Measurements from ENCODE around the gene DHRS3. TPM values are rescaled to one million over a fixed set of nuclear protein-coding genes. Genes with fewer than 3 reads are reported as not detected.

Gene DHRS3
- total and polyA plus RNA-seq, 2 donors (not counting 3 experiments of a cell fraction or from before 2014, with no cell fraction given), result 54.3 to 75.2 TPM

GRCh38 chr1:12629511-12629956 lies 11.5 kb upstream of the DHRS3 start:
- Histone ChIP-seq H3K4me3 (replicated peaks in 1 of 3; ENCODE audit: insufficient read depth in 1 of 3, low read depth in 1 of 3, low read length in 3 of 3) (no peak overlapping the region), H4K20me1 (replicated peaks; ENCODE audit: control insufficient read depth, extremely low read depth, insufficient read depth, low read length) (no peaks in the 10 kb centered on the region), H3K79me2 (ENCODE audit: control insufficient read depth, insufficient read depth, low read length) (no peaks in the 10 kb centered on the region), H3K4me2 (ENCODE audit: insufficient read depth, low read length) (no peak overlapping the region), H3K27me3 (ENCODE audit: control insufficient read depth in 2 of 2, insufficient read depth in 2 of 2, low read length in 2 of 2) (peaks cover 0 to 2% of the 10 kb centered on the region in 2 experiments), H3K4me1 (ENCODE audit: control insufficient read depth, extremely low read depth, insufficient read depth, low read length) (peaks cover 3% of the 10 kb centered on the region), H3K9me1 (replicated peaks; ENCODE audit: control insufficient read depth, extremely low read depth, insufficient read depth, low read length) (no peaks in the 10 kb centered on the region), H3K27ac (ENCODE audit: insufficient read depth, low read depth, low read length) (no peak overlapping the region), H2AFZ (ENCODE audit: low read depth, low read length) (no peak overlapping the region), H3K9ac (replicated peaks; ENCODE audit: extremely low read depth, insufficient read depth, low read length) (no peak overlapping the region), H3K9me3 (replicated peaks; ENCODE audit: control insufficient read depth, insufficient read depth, low read length) (no peaks in the 10 kb centered on the region), H3K36me3 (ENCODE audit: control insufficient read depth in 2 of 2, extremely low read depth in 1 of 2, insufficient read depth in 2 of 2, low read length in 2 of 2) (no peaks in the 10 kb centered on the region)
- CTCF ChIA-PET, result interaction anchor here (0.7 to 3.7 kb wide), 3 partner anchors 9 to 30 kb away, joined by 3 to 16 read pairs (median 4); no protein-coding TSS in a partner anchor
- TF ChIP-seq FOS (IDR thresholded peaks at IDR 0.05; ENCODE audit: borderline replicate concordance, insufficient read depth, low read length), result no peak
- TF ChIP-seq EZH2 (IDR thresholded peaks at IDR 0.05; ENCODE audit: borderline replicate concordance, low read depth, low read length, severe bottlenecking), result no peak
- no peak for TF ChIP-seq GATA2 (IDR thresholded peaks at IDR 0.05; ENCODE audit: insufficient read depth, insufficient read length, low read depth, low read length)
- TF ChIP-seq POLR2A (IDR thresholded peaks at IDR 0.05; ENCODE audit: low read depth, low read length), result no peak
- no peak for TF ChIP-seq CTCF (IDR thresholded peaks at IDR 0.05; ENCODE audit: extremely low read depth in 1 of 2, insufficient read depth in 1 of 2, low read depth in 1 of 2, low read length in 2 of 2)
- no peak for TF ChIP-seq POLR2AphosphoS5 (IDR thresholded peaks at IDR 0.05; ENCODE audit: insufficient read depth, low read depth, low read length)
- no peak for TF ChIP-seq MYC (IDR thresholded peaks at IDR 0.05; ENCODE audit: low read depth, low read length)
- no peak for TF ChIP-seq JUN (IDR thresholded peaks at IDR 0.05; ENCODE audit: borderline replicate concordance, insufficient read depth, insufficient read length, low read depth)
- no peak for TF ChIP-seq MAX (IDR thresholded peaks at IDR 0.05; ENCODE audit: insufficient read depth, insufficient read length)
- DNase-seq (ENCODE audit: low read depth, low spot score) (no peak), FAIRE-seq (no peak)
- intact Hi-C loops (cut with micrococcal nuclease), result no loop called here
- dilution Hi-C loops (cut with MboI; ENCODE audit: extremely low pct_ligation_motif_present, low sequenced_read_pairs), result no loop called here
- BruUV-seq (replicated peaks), result no TSS peak
- POLR2A ChIA-PET, result interaction anchor here (0.6 kb wide), 2 partner anchors 29 to 109 kb away, joined by 3 to 6 read pairs; no protein-coding TSS in a partner anchor
